Activated B cell treated with CpG ODN at 0.5 μM for 24 hours (primary cell): ENCODE results near the gene SEMA5B. TPM values are rescaled to one million over a fixed set of nuclear protein-coding genes. Genes with fewer than 3 reads are reported as not detected.

Experiments used
- ATAC-seq: fragments of 200-7000 bp; cut with Tn5 transposase; one replicate; pipeline ENCODE4 v1.10.0; 2021; ENCODE audit warnings: low read depth, mild to moderate bottlenecking, moderate library complexity
- CTCF ChIA-PET: fragments of 350-600 bp; sonication (Branson Sonifier 250); formaldehyde crosslinking; loops from one replicate; lab custom pipeline; 2021; ENCODE audit warnings: antibody characterized with exemption; lab: Charles Lee
- POLR2A ChIA-PET: fragments of 350-600 bp; sonication (Branson Sonifier 250); formaldehyde crosslinking; loops from one replicate; lab custom pipeline; 2021; ENCODE audit warnings: antibody characterized with exemption; lab: Charles Lee
- DNase-seq: peaks from one replicate; pipeline ENCODE4 v3.0.0; 2022
- H3K27ac Mint-ChIP-seq: one replicate; pipeline ENCODE4 v1.8.0; 2020; ENCODE audit warnings: mixed read lengths
- H3K27me3 Mint-ChIP-seq: one replicate; pipeline ENCODE4 v1.8.0; 2021; ENCODE audit warnings: mixed read lengths
- H3K36me3 Mint-ChIP-seq: one replicate; pipeline ENCODE4 v1.8.0; 2021; ENCODE audit warnings: low read depth, mixed read lengths
- H3K4me1 Mint-ChIP-seq: one replicate; pipeline ENCODE4 v1.8.0; 2021; ENCODE audit warnings: mixed read lengths
- H3K4me3 Mint-ChIP-seq: one replicate; pipeline ENCODE4 v1.8.0; 2020; ENCODE audit warnings: mild to moderate bottlenecking, mixed read lengths
- H3K9me3 Mint-ChIP-seq: one replicate; pipeline ENCODE4 v1.8.0; 2020; ENCODE audit warnings: mixed read lengths
- CTCF ChIP-seq: fragments of 200-600 bp; IDR thresholded peaks from one replicate; pipeline ENCODE4 v1.8.0; 2022; ENCODE audit warnings: antibody characterized with exemption, mild to moderate bottlenecking
- intact Hi-C: fragments of 100-400 bp; cut with micrococcal nuclease; formaldehyde crosslinking; loops from one replicate; pipeline ENCODE4 v1.15.1; 2024
- total RNA-seq: library from RNA; stranded (reverse); gene quantifications from 2 replicates; pipeline ENCODE4 v1.2.3, GENCODE V29; 2022

Gene SEMA5B
- total RNA-seq, 1 donor from 2014 or later = 1.6 TPM

GRCh38 chr3:123042413-123042812 is 14.8 kb upstream of the SEMA5B start:
- no peak for ATAC-seq
- intact Hi-C loops = no loop called here
- CTCF ChIA-PET = no interaction called here
- DNase-seq = no peak
- Mint-ChIP-seq H3K4me1 (no peaks in the 10 kb centered on the region), H3K27me3 (peaks cover 28% of the 10 kb centered on the region), H3K9me3 (no peaks in the 10 kb centered on the region), H3K4me3 (no peak overlapping the region), H3K36me3 (no peaks in the 10 kb centered on the region), H3K27ac (no peak overlapping the region)
- no peak for TF ChIP-seq CTCF
- POLR2A ChIA-PET = no interaction called here

- H3K36me3 Mint-ChIP-seq = no peaks in the 10 kb centered on the region
Observed at GRCh38 chr3:123039178-123039577, 11.6 kb upstream of the SEMA5B start.

GRCh38 chr3:123038751-123039150 is 11.2 kb upstream of the SEMA5B start:
- ChIA-PET CTCF (no interaction called here), POLR2A (no interaction called here)
- DNase-seq (no peak), ATAC-seq (no peak)
- no peak for TF ChIP-seq CTCF
- H3K36me3 Mint-ChIP-seq = no peaks in the 10 kb centered on the region
- H3K27ac Mint-ChIP-seq = no peak overlapping the region
- intact Hi-C loops = no loop called here
- H3K9me3 Mint-ChIP-seq = no peaks in the 10 kb centered on the region
- peaks cover 45% of the 10 kb centered on the region for H3K27me3 Mint-ChIP-seq
- H3K4me1 Mint-ChIP-seq = no peaks in the 10 kb centered on the region
- H3K4me3 Mint-ChIP-seq = no peak overlapping the region

More at GRCh38 chr3:123039178-123039577, 11.6 kb upstream of the SEMA5B start:
- ChIA-PET POLR2A (no interaction called here), CTCF (no interaction called here)
- intact Hi-C loops = no loop called here
- Mint-ChIP-seq H3K4me1 (no peaks in the 10 kb centered on the region), H3K27ac (no peak overlapping the region), H3K9me3 (no peaks in the 10 kb centered on the region), H3K4me3 (no peak overlapping the region), H3K27me3 (peaks cover 46% of the 10 kb centered on the region)
- DNase-seq = no peak
- TF ChIP-seq CTCF = no peak
- ATAC-seq = no peak

- ATAC-seq = no peak
- peaks cover 45% of the 10 kb centered on the region for H3K27me3 Mint-ChIP-seq
- no peak for DNase-seq
- ChIA-PET POLR2A (no interaction called here), CTCF (no interaction called here)
- no peak overlapping the region for H3K4me3 Mint-ChIP-seq
- H3K9me3 Mint-ChIP-seq = no peaks in the 10 kb centered on the region
- no peak overlapping the region for H3K27ac Mint-ChIP-seq
- intact Hi-C loops = no loop called here
- no peaks in the 10 kb centered on the region for H3K36me3 Mint-ChIP-seq
- no peak for TF ChIP-seq CTCF
- H3K4me1 Mint-ChIP-seq = no peaks in the 10 kb centered on the region
Observed at GRCh38 chr3:123037015-123037375, 9.4 kb upstream of the SEMA5B start.

- ATAC-seq (no peak), DNase-seq (no peak)
- H3K27me3 Mint-ChIP-seq = peaks cover 45% of the 10 kb centered on the region
- ChIA-PET POLR2A (no interaction called here), CTCF (no interaction called here)
- H3K27ac Mint-ChIP-seq = no peak overlapping the region
- H3K9me3 Mint-ChIP-seq = no peaks in the 10 kb centered on the region
- no peaks in the 10 kb centered on the region for H3K4me1 Mint-ChIP-seq
- H3K4me3 Mint-ChIP-seq = no peak overlapping the region
- intact Hi-C loops = no loop called here
- H3K36me3 Mint-ChIP-seq = no peaks in the 10 kb centered on the region
- no peak for TF ChIP-seq CTCF
Observed at GRCh38 chr3:123036352-123037014, 8.9 kb upstream of the SEMA5B start.
